ENCODE measurements around the gene TOP1.
A peak's percentile ranks its signal among the peaks of the same experiment; 100 is the strongest.

Gene TOP1

DNA sequence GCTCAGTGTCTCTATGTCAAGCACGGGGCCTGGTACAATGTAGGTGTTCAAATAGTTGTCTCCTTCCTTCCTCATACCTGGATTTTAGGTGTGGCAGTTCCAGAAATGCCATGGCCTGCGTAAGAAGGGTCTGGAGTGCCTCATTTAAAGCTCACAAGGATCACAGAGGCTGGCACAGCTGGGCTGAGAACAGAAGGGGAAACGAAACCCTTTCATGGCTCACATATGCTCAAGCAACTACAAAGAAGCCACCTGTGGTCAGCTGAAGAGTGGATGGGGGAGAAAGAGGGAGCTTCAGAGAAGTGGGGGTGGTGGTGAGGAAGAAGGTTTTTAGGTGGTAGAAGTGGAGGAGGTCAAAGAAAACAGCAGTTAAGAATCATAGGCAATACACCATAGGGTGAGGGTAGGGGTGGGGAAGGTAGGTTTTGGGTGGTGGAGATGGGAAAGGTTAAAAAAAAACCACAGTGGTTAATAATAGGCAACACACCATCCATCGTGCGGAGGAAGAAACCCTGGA, 17.0 kb upstream of the TOP1 start:
- DNase-seq (ENCODE audit: low read depth) = no peak

DNA sequence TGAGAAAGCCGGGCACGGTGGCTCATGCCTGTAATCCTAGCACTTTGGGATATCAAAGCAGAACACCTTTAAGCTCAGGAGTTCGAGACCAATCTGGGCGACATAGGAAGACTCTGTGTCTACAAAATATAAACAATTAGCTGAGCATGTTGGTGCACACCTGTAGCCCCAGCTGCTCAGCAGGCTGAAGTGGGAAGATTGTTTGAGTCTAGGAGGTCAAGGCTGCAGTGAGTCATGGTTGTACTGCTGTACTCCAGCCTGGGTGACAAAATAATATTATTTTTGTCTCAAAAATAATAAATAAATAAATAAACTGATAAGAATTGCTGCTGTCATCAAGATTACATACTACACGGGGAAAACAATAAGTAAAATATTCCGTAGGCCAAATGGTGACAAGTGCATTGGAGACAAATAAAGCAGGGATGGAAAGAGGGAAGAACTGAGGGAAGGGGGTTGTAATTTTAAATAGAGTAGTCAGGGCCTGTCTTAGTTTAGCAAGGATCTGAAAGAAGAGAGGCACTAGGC, 14.0 kb upstream of the TOP1 start:
- H3K4me3 ChIP-seq (ENCODE audit: low read depth, low read length) = no peak overlapping the region
- DNase-seq (ENCODE audit: low read depth) = no peak
- TF ChIP-seq, protein P1, sequence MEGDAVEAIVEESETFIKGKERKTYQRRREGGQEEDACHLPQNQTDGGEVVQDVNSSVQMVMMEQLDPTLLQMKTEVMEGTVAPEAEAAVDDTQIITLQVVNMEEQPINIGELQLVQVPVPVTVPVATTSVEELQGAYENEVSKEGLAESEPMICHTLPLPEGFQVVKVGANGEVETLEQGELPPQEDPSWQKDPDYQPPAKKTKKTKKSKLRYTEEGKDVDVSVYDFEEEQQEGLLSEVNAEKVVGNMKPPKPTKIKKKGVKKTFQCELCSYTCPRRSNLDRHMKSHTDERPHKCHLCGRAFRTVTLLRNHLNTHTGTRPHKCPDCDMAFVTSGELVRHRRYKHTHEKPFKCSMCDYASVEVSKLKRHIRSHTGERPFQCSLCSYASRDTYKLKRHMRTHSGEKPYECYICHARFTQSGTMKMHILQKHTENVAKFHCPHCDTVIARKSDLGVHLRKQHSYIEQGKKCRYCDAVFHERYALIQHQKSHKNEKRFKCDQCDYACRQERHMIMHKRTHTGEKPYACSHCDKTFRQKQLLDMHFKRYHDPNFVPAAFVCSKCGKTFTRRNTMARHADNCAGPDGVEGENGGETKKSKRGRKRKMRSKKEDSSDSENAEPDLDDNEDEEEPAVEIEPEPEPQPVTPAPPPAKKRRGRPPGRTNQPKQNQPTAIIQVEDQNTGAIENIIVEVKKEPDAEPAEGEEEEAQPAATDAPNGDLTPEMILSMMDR (IDR thresholded peaks at IDR 0.05; ENCODE audit: control insufficient read depth, extremely low read depth, insufficient read depth) = no peak

More for the DNA sequence above, 17.0 kb upstream of the TOP1 start:
- TF ChIP-seq, protein P1 (IDR thresholded peaks at IDR 0.05; ENCODE audit: control insufficient read depth, extremely low read depth, insufficient read depth) = no peak
- no peak overlapping the region for H3K4me3 ChIP-seq (ENCODE audit: low read depth, low read length)

DNA sequence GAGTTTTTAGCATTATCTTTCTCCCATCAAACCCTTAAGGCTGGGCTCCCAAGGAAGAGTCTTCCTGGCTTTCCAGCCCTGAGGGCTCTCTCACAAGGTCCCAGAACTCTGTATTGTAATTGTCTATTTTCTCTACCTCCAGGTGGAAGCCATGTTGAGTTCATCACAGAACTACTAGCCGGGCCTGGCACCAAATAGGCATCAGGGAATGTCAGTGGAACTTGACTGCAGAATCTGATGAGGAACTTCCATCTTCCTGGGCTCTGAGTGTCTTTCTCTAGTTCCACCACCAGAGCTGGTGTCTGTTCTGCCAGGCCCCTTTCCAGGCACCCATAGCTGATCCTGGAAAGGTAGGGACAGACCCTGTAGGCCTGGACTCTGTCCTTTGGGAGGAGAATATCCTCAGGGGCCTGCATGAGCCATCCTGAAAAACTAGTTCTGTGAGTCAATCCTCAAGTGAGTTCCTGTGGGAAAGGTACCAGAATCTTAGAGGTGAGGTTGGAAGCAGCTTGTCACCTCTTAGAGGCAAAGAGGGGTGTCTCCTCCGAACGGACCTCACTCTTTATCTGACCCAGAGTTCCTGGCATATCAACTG, 11.1 kb upstream of the TOP1 start:
- TF ChIP-seq, protein P1 (IDR thresholded peaks at IDR 0.05; ENCODE audit: control insufficient read depth, extremely low read depth, insufficient read depth) = no peak
- no peak for DNase-seq (ENCODE audit: low read depth)
- H3K4me3 ChIP-seq (ENCODE audit: low read depth, low read length) = no peak overlapping the region

DNA sequence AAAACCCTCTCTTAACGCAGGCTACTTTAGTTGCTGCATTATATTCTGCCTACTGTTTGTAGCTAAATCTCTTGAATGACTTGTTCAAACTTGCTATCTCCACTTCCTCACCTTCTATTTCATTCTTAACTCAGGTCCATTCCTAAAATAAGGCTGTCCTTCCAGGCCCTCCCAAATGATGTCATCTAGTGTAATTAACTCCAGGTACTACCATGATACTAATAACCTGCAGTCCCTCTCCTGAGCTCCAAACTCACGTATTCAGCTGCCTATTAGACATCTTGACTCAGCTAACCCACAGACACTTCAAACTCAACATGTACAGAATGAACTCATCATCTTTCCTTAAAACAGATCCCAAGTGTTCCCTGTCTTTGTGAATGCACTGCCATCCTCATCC, 10.5 kb upstream of the TOP1 start:
- DNase-seq (ENCODE audit: low read depth) = no peak
- no peak overlapping the region for H3K4me3 ChIP-seq (ENCODE audit: low read depth, low read length)
- TF ChIP-seq, protein P1 (IDR thresholded peaks at IDR 0.05; ENCODE audit: control insufficient read depth, extremely low read depth, insufficient read depth) = no peak

DNA sequence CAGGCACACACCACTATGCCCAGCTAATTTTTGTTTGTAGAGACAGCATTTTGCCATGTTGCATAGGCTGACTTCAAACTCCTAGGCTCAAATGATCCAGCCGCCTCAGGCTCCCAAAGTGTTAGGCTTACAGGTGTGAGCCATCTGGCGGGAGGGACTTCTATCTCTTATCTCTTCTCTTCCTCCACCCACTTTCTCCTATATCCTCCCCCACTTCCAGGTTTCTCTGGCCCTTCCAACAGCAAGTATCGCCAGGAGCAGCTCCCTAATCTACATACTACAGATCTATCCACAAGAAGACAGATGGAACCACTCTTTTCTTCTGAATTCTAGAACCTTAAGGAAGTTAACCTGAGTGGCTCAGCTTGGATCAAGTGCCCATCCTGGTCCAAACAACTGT, 5.1 kb upstream of the TOP1 start:
- no peak overlapping the region for H3K4me3 ChIP-seq (ENCODE audit: low read depth, low read length)
- DNase-seq (ENCODE audit: low read depth) = no peak
- TF ChIP-seq, protein P1 (IDR thresholded peaks at IDR 0.05; ENCODE audit: control insufficient read depth, extremely low read depth, insufficient read depth) = no peak

DNA sequence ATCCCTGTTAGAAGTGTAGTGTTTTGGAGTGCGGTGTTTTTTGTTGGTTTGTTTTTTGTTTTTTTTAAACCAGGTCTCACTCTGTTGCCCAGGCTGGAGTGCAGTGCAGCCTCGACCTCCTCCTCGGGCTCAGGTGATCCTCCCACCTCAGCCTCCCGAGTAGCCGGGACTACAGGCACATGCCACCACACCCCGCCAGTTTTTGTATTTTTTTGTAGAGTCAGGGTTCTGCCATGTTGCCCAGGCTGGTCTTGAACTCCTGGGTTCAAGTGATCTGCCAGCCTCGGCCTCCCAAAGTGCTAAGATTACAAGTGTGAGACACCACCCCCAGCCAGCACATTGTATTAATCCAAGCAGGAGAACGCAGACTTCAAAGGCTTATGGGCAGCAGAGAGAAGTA, 1.3 kb upstream of the TOP1 start:
- peak overlapping the region; percentile 89 for H3K4me3 ChIP-seq (ENCODE audit: low read depth, low read length)
- DNase-seq (ENCODE audit: low read depth) = no peak
- TF ChIP-seq, protein P1 (IDR thresholded peaks at IDR 0.05; ENCODE audit: control insufficient read depth, extremely low read depth, insufficient read depth) = no peak
